Measurements from ENCODE around the gene H6PD.

Gene H6PD

GRCh38 chr1:9247894-9248293 lies 13.3 kb downstream of the H6PD start:
- Histone ChIP-seq H3K27me3 (ENCODE audit: control insufficient read depth, insufficient read depth, low read length) (no peaks in the 10 kb centered on the region), H3K9ac (ENCODE audit: low read length) (no peak overlapping the region), H3K4me1 (ENCODE audit: control insufficient read depth, insufficient read depth, low read length) (peaks cover 29% of the 10 kb centered on the region), H3K27ac (ENCODE audit: low read depth, low read length) (no peak overlapping the region), H3K36me3 (ENCODE audit: control insufficient read depth, insufficient read depth, low read length) (peaks cover 9% of the 10 kb centered on the region), H3K4me3 (ENCODE audit: low read length) (no peak overlapping the region)

GRCh38 chr1:9248341-9249262 lies 14.0 kb downstream of the H6PD start:
- H3K4me3 ChIP-seq (ENCODE audit: low read length), result no peak overlapping the region
- H3K4me1 ChIP-seq (ENCODE audit: control insufficient read depth, insufficient read depth, low read length), result peaks cover 27% of the 10 kb centered on the region
- H3K27ac ChIP-seq (ENCODE audit: low read depth, low read length), result no peak overlapping the region
- H3K36me3 ChIP-seq (ENCODE audit: control insufficient read depth, insufficient read depth, low read length), result peaks cover 11% of the 10 kb centered on the region
- no peak overlapping the region for H3K9ac ChIP-seq (ENCODE audit: low read length)
- H3K27me3 ChIP-seq (ENCODE audit: control insufficient read depth, insufficient read depth, low read length), result no peaks in the 10 kb centered on the region

- H3K4me3 ChIP-seq (ENCODE audit: low read length), result no peak overlapping the region
- H3K9ac ChIP-seq (ENCODE audit: low read length), result no peak overlapping the region
- peaks cover 29% of the 10 kb centered on the region for H3K4me1 ChIP-seq (ENCODE audit: control insufficient read depth, insufficient read depth, low read length)
- no peak overlapping the region for H3K27ac ChIP-seq (ENCODE audit: low read depth, low read length)
- peaks cover 12% of the 10 kb centered on the region for H3K36me3 ChIP-seq (ENCODE audit: control insufficient read depth, insufficient read depth, low read length)
- H3K27me3 ChIP-seq (ENCODE audit: control insufficient read depth, insufficient read depth, low read length), result no peaks in the 10 kb centered on the region
Observed at GRCh38 chr1:9249263-9249533, 14.6 kb downstream of the H6PD start.

DNA sequence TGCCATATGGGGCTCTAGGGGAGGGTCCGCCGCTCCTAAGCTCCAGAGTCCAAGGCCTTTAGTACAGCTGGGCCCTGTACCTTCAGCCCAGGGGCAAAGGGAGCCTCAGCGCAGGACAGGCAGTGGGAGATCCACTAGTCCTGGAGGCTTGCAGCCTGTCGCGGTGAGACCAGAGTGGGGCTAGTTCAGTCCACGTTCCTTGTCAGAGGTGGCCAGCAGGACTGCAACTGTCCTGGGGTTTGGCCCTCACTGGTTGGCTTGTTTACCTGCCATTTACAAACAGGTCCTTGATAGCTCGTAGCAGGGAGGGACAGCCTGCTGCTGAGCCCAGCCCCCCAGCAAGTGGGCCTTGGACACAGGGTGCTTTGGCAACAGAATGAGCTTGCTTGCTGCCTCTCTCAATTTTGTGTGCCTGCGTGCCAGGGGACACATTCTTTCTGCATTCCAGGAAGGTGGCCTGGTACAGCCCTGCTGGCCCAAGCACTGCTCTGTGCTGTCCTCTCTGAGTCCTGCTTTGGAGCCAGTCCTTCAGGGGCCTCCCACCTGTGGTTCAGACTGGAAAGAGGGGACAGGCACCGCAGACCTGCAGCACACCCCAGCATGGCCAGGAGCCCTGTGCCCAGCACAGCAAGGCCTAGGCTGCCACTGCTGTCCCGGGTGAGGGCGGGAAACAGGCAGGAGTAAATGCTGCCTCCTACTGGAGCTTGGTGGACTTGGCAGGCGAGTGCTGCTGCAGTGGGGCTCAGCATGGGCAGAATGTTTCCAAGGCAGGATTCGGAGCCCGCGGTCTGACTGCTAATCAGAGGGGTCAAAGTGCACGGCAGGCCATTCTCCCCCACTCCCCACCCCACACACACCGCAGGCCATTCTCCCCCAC lies 15.2 kb downstream of the H6PD start:
- H3K9ac ChIP-seq (ENCODE audit: low read length), result no peak overlapping the region
- no peaks in the 10 kb centered on the region for H3K27me3 ChIP-seq (ENCODE audit: control insufficient read depth, insufficient read depth, low read length)
- peaks cover 12% of the 10 kb centered on the region for H3K36me3 ChIP-seq (ENCODE audit: control insufficient read depth, insufficient read depth, low read length)
- H3K4me3 ChIP-seq (ENCODE audit: low read length), result no peak overlapping the region
- peak overlapping the region; percentile 51 for H3K27ac ChIP-seq (ENCODE audit: low read depth, low read length)
- H3K4me1 ChIP-seq (ENCODE audit: control insufficient read depth, insufficient read depth, low read length), result peaks cover 29% of the 10 kb centered on the region

DNA sequence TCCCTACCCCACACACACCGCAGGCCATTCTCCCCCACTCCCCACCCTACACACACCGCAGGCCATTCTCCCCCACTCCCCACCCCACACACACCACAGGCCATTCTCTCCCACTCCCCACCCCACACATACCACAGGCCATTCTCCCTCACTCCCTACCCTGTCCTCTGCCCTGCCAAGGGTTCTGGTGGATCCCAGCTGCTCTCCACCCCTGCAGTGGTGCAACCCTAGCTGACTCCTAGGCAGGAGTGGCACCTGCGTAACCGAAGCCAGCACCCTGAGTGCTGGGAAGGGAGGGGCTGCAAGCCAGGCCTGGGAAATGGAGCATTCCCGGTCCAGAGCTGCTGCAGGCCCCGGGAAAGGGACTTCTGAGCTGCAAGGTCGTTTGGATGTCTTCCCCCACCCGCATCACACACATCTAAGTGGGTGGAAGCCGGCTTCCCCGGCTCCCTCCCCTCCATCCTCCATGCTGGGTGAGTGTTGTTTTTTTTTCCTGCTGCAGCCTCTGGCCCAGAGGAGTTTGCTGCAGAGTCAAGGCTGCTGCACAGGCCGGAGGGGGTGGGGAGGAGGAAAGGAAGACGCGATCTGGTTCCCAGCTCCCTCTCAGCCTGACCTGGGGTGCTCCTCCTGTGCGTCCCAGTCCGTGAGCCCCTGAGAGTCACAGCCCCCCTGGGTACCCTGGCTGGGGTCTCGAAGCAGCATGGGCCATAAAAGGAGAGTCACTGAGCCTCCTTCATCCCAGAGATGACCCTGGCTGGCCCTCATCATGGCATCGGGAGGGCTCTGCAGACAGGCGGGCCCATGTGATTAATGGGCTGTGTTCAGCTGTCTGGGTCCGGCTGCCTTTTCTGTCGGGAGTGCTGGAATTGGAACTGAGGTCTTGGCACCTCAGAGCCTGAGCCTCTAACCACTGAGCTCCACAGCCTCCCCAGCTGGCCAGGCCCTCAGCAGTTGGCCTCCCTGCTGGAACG lies 16.1 kb downstream of the H6PD start:
- no peaks in the 10 kb centered on the region for H3K27me3 ChIP-seq (ENCODE audit: control insufficient read depth, insufficient read depth, low read length)
- H3K27ac ChIP-seq (ENCODE audit: low read depth, low read length), result peak overlapping the region; percentile 51
- H3K9ac ChIP-seq (ENCODE audit: low read length), result no peak overlapping the region
- H3K4me1 ChIP-seq (ENCODE audit: control insufficient read depth, insufficient read depth, low read length), result peaks cover 29% of the 10 kb centered on the region
- H3K36me3 ChIP-seq (ENCODE audit: control insufficient read depth, insufficient read depth, low read length), result peaks cover 12% of the 10 kb centered on the region
- H3K4me3 ChIP-seq (ENCODE audit: low read length), result peak overlapping the region; percentile 17

DNA sequence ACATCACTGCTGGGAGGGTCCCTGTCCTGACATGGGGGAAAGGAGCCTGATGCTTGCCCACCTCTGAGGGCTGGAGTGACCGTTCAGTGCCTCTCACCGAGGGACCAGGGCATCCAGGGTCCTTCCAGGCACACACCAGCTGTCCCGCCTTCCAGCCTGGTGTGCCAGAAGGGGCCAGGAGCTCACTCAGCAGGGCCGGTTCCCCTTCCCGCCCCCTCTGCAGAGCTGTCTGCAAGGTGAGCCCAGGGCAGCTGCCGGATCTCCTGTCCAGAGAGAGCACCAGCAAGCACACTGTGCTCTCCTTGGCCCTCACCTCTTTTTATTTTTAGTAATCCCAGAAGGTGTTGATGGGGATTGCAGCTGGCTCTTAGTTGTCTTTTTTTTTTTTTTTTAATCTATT lies 16.9 kb downstream of the H6PD start:
- Histone ChIP-seq H3K27ac (ENCODE audit: low read depth, low read length) (peak overlapping the region; percentile 51), H3K9ac (ENCODE audit: low read length) (no peak overlapping the region), H3K27me3 (ENCODE audit: control insufficient read depth, insufficient read depth, low read length) (no peaks in the 10 kb centered on the region), H3K4me3 (ENCODE audit: low read length) (no peak overlapping the region), H3K36me3 (ENCODE audit: control insufficient read depth, insufficient read depth, low read length) (peaks cover 12% of the 10 kb centered on the region), H3K4me1 (ENCODE audit: control insufficient read depth, insufficient read depth, low read length) (peaks cover 29% of the 10 kb centered on the region)

DNA sequence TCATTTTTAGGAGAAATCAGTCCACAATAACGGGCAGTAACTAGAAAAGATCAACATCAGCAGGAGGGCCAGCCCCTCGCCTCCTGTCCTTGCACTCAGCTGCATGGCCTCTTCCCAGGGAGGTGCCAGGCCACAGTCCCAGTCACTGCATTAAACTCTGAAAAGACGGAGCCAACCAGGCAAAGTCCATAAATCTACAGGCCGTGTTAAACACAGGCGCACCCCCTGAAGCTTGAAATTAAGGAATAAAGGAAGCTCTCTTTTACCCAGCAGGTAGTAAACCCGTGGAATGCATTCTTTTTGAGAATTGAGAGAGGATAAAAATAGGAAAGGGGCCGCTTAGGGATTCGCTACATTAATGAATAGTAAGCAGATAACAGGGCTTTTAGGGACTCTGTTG lies 18.4 kb downstream of the H6PD start:
- Histone ChIP-seq H3K36me3 (ENCODE audit: control insufficient read depth, insufficient read depth, low read length) (peaks cover 7% of the 10 kb centered on the region), H3K27me3 (ENCODE audit: control insufficient read depth, insufficient read depth, low read length) (no peaks in the 10 kb centered on the region), H3K27ac (ENCODE audit: low read depth, low read length) (peak overlapping the region; percentile 62), H3K9ac (ENCODE audit: low read length) (no peak overlapping the region), H3K4me1 (ENCODE audit: control insufficient read depth, insufficient read depth, low read length) (peaks cover 29% of the 10 kb centered on the region), H3K4me3 (ENCODE audit: low read length) (no peak overlapping the region)

- no peak overlapping the region for H3K9ac ChIP-seq (ENCODE audit: low read length)
- H3K36me3 ChIP-seq (ENCODE audit: control insufficient read depth, insufficient read depth, low read length), result peaks cover 7% of the 10 kb centered on the region
Observed at GRCh38 chr1:9253453-9254105, 19.0 kb downstream of the H6PD start.

DNA sequence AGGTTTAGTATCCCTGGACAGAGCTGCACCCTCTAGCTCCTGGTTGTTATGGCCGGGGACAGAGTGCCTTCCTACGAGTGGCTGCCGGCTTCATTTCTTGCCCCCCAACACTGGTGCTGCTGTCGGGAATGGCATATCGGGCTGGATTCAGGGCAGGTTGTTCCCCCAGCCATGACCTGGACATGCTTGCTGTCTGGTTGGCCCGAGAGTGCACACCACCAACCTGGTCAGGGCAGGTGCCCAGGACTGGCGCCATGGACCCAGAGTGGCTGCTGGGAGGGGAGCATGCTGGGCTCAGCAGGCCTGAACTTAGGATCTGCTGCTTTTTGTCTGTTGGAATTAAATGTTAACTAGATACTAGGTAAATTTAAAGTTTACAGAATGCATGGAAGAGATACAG lies 21.8 kb downstream of the H6PD start:
- Histone ChIP-seq H3K9ac (ENCODE audit: low read length) (no peak overlapping the region), H3K4me3 (ENCODE audit: low read length) (no peak overlapping the region), H3K27ac (ENCODE audit: low read depth, low read length) (peak overlapping the region; percentile 46), H3K4me1 (ENCODE audit: control insufficient read depth, insufficient read depth, low read length) (peaks cover 15% of the 10 kb centered on the region), H3K36me3 (ENCODE audit: control insufficient read depth, insufficient read depth, low read length) (peaks cover 5% of the 10 kb centered on the region), H3K27me3 (ENCODE audit: control insufficient read depth, insufficient read depth, low read length) (no peaks in the 10 kb centered on the region)

More at GRCh38 chr1:9253453-9254105, 19.0 kb downstream of the H6PD start:
- no peak overlapping the region for H3K4me3 ChIP-seq (ENCODE audit: low read length)
- peaks cover 29% of the 10 kb centered on the region for H3K4me1 ChIP-seq (ENCODE audit: control insufficient read depth, insufficient read depth, low read length)
- peak overlapping the region; percentile 62 for H3K27ac ChIP-seq (ENCODE audit: low read depth, low read length)
- H3K27me3 ChIP-seq (ENCODE audit: control insufficient read depth, insufficient read depth, low read length), result no peaks in the 10 kb centered on the region

- Histone ChIP-seq H3K36me3 (ENCODE audit: control insufficient read depth, insufficient read depth, low read length) (peaks cover 11% of the 10 kb centered on the region), H3K9ac (ENCODE audit: low read length) (no peak overlapping the region), H3K27ac (ENCODE audit: low read depth, low read length) (no peak overlapping the region), H3K4me3 (ENCODE audit: low read length) (no peak overlapping the region), H3K27me3 (ENCODE audit: control insufficient read depth, insufficient read depth, low read length) (peaks cover 2% of the 10 kb centered on the region), H3K4me1 (ENCODE audit: control insufficient read depth, insufficient read depth, low read length) (peaks cover 8% of the 10 kb centered on the region)
Observed at GRCh38 chr1:9257851-9258250, 23.3 kb downstream of the H6PD start.

DNA sequence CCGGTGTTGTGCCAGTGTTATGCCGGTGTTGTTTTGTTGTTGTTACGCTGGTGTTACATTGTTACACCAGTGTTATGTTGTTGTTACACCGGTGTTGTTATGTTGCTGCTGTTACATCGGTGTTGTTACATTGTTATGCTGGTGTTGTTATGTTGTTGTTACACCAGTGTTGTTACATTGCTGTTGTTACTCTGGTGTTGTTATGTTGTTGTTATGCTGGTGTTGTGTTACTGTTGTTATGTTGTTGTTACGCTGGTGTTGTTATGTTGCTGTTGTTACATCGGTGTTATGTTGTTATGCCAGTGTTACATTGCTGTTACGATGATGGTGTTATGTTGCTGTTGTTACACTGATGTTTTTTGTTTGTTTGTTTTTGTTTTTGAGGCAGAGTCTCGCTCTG lies 24.1 kb downstream of the H6PD start:
- H3K9ac ChIP-seq (ENCODE audit: low read length), result no peak overlapping the region
- H3K27ac ChIP-seq (ENCODE audit: low read depth, low read length), result no peak overlapping the region
- peaks cover 12% of the 10 kb centered on the region for H3K36me3 ChIP-seq (ENCODE audit: control insufficient read depth, insufficient read depth, low read length)
- H3K4me1 ChIP-seq (ENCODE audit: control insufficient read depth, insufficient read depth, low read length), result peaks cover 2% of the 10 kb centered on the region
- no peak overlapping the region for H3K4me3 ChIP-seq (ENCODE audit: low read length)
- peaks cover 2% of the 10 kb centered on the region for H3K27me3 ChIP-seq (ENCODE audit: control insufficient read depth, insufficient read depth, low read length)

Data from rectal smooth muscle tissue (tissue), 1 donor.